PC-3 (cell line): ENCODE results near the gene RTN1.

Experiments
- CTCF ChIP-seq: fragments of 300-600 bp; sonication (generic); conservative IDR thresholded peaks from 2 replicates; pipeline ENCODE4 v1.5.1; 2017; ENCODE audit warnings: antibody characterized with exemption, low read depth, mild to moderate bottlenecking, low read length
- EZH2 ChIP-seq: fragments of 300-600 bp; sonication (generic); IDR thresholded peaks from one replicate; pipeline ENCODE4 v1.6.1; 2017; ENCODE audit warnings: antibody characterized with exemption, mild to moderate bottlenecking, low read length; ENCODE audit not compliant: unreplicated experiment

GRCh38 chr14:59677771-59678231, 192.8 kb downstream of the RTN1 start:
- TF ChIP-seq CTCF: no peak
- no peak for TF ChIP-seq EZH2
